ENCODE measurements around the gene RIPOR2. TPM values are rescaled to one million over a fixed set of nuclear protein-coding genes. Genes with fewer than 3 reads are reported as not detected.
"Not testable (repeated sequence)": the region's sequence is repeated elsewhere in the genome, so short reads cannot be mapped to it uniquely, and the experiment has no call there.

Gene RIPOR2
- total and polyA plus RNA-seq, 2 experiments from 2014 or later, result 3.2 to 3.3 TPM

DNA sequence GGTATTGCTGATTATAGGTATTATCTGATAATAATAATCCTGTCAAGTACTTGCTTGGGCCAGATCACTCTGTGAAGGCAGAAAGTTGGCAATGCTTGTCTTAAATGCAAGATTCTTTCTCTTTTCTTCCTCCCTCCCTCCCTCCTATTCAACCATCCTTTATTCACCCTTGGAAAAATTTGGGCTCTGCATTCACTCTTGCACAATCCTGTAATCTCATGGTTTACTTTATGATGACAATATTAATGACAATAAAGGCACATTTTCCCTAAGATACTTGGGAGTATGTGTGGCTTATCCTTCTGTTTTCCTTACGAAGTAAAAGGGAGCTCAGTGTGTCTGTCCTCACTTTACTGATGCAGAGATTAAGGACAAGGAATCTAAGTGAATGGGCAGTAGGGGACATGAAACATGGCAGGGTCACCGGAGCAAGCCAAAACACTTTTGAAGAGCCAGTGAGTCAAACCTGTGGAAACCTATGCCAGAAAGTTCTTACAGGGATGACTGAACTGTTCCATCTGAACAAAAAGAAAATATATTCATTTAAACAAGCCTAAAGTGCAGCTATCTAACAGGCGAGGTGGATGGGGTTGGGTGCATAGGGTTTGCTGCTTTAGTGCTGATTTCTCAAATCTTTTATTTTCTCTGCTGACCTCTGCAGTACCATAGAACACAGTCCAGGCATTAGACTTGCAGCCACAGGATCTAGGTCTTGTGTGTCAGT lies 14.6 kb upstream of the RIPOR2 start:
- no peak for TF ChIP-seq EZH2 (IDR thresholded peaks at IDR 0.05; ENCODE audit: insufficient read depth, poor library complexity, severe bottlenecking)
- Histone ChIP-seq H3K36me3 (ENCODE audit: low read depth) (no peaks in the 10 kb centered on the region), H3K9me3 (ENCODE audit: low read depth) (no peaks in the 10 kb centered on the region), H3K27ac (no peak overlapping the region), H2AFZ (no peak overlapping the region), H3K9ac (no peak overlapping the region), H3K4me2 (ENCODE audit: unreplicated experiment) (no peak overlapping the region), H3K4me1 (ENCODE audit: insufficient read depth) (no peaks in the 10 kb centered on the region), H3K27me3 (replicated peaks; ENCODE audit: insufficient read depth) (peaks cover 9% of the 10 kb centered on the region), H4K20me1 (ENCODE audit: insufficient read depth) (no peaks in the 10 kb centered on the region), H3F3A (ENCODE audit: insufficient read depth) (no peaks in the 10 kb centered on the region), H3K79me2 (ENCODE audit: insufficient read depth) (no peaks in the 10 kb centered on the region), H3K9me2 (ENCODE audit: insufficient read depth) (no peaks in the 10 kb centered on the region), H3K4me3 (no peak overlapping the region)
- 41 to 48% methylated on average over 3 of the region's 3 CpGs for WGBS, 2 experiments (ENCODE audit: low coverage in 1 of 2, low lambda C conversion rate in 2 of 2, missing lambda C conversion rate in 2 of 2)
- no peak for DNase-seq
- in situ Hi-C loops (cut with MboI), result no loop called here

DNA sequence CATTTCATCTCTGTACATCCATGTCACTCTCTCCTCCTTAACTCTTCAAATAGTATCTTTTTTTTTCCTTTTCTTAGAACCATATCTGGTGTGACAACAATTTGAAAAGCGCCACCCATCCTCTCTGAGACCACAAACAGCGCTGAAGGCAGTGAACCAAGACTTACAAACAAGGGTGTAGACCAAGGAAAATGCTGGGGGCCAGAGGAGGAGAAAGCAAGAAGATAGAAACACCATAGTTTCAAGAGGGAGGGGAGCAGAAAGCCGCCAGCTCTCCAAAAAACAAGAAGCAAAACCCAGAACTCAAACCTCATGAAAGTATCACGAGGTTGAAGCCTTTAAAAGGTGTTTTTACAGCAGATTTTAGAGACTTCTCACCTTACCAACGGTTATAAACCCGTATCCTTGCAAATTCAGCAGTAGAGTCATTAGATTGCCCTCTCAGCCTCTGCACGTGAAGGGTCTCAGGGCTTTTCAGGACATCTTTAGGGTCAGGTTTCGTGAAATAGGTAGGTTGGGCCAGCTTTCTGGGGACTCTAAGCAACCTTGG lies 13.3 kb upstream of the RIPOR2 start:
- DNase-seq, result no peak
- no peak overlapping the region for H3K4me3 ChIP-seq
- 54 to 62% methylated on average over 8 of the region's 8 CpGs for WGBS, 2 experiments (ENCODE audit: low coverage in 1 of 2, low lambda C conversion rate in 2 of 2, missing lambda C conversion rate in 2 of 2)
- H3K79me2 ChIP-seq (ENCODE audit: insufficient read depth), result no peaks in the 10 kb centered on the region
- no peak overlapping the region for H3K4me2 ChIP-seq (ENCODE audit: unreplicated experiment)
- no peaks in the 10 kb centered on the region for H3K4me1 ChIP-seq (ENCODE audit: insufficient read depth)
- no peaks in the 10 kb centered on the region for H3K9me3 ChIP-seq (ENCODE audit: low read depth)
- H3K9me2 ChIP-seq (ENCODE audit: insufficient read depth), result no peaks in the 10 kb centered on the region
- in situ Hi-C loops (cut with MboI), result no loop called here
- no peak overlapping the region for H3K9ac ChIP-seq
- H3F3A ChIP-seq (ENCODE audit: insufficient read depth), result no peaks in the 10 kb centered on the region
- peaks cover 9% of the 10 kb centered on the region for H3K27me3 ChIP-seq (replicated peaks; ENCODE audit: insufficient read depth)
- no peak overlapping the region for H2AFZ ChIP-seq
- no peaks in the 10 kb centered on the region for H4K20me1 ChIP-seq (ENCODE audit: insufficient read depth)
- no peak overlapping the region for H3K27ac ChIP-seq
- H3K36me3 ChIP-seq (ENCODE audit: low read depth), result no peaks in the 10 kb centered on the region
- TF ChIP-seq EZH2phosphoT487 (IDR thresholded peaks at IDR 0.05; ENCODE audit: insufficient read depth, low read depth), result no peak
- TF ChIP-seq EZH2 (IDR thresholded peaks at IDR 0.05; ENCODE audit: insufficient read depth, poor library complexity, severe bottlenecking), result no peak

DNA sequence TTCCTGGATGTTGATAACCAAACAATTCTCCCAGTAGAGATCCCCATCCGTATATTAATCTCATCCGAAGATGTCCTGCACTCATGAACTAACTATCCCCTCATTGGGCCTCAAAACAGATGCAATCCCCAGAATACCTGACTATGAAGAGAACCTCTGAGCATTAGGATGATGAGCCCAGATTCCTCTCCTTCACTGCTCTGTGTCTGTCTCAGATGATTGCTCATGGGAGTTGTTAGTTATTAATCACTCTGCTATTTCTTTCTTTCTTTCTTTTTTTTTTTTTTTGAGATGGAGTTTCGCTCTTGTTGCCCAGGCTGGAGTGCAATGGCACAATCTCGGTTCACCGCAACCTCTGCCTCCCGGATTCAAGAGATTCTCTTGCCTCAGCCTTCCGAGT lies 12.5 kb upstream of the RIPOR2 start:
- H3K9me3 ChIP-seq (ENCODE audit: low read depth); in situ Hi-C loops (cut with MboI): not testable (repeated sequence)

DNA sequence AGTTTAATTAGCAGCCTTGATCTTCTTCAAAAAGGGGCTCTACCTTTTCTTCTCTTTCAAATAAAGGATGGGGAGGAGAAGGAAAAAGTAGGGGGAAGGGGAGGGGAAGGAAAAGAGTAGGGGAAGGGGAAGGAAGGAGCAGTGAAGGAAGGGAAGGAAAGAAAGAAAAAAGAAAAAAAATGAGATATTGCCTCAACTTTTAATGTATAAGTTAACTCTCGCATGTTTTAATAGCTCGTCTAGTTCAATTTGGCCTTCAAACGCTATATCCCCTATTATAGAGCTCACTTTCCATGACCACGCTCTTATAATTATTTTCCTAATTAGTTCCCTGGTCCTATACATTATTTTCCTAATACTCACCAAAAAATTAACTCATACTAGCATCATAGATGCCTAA lies 11.9 kb upstream of the RIPOR2 start:
- no peaks in the 10 kb centered on the region for H3F3A ChIP-seq (ENCODE audit: insufficient read depth)
- H3K79me2 ChIP-seq (ENCODE audit: insufficient read depth), result no peaks in the 10 kb centered on the region
- TF ChIP-seq EZH2 (IDR thresholded peaks at IDR 0.05; ENCODE audit: insufficient read depth, poor library complexity, severe bottlenecking) (no peak), EZH2phosphoT487 (IDR thresholded peaks at IDR 0.05; ENCODE audit: insufficient read depth, low read depth) (no peak)
- H3K27ac ChIP-seq, result no peak overlapping the region
- no peak overlapping the region for H3K9ac ChIP-seq
- H3K36me3 ChIP-seq (ENCODE audit: low read depth), result no peaks in the 10 kb centered on the region
- 65 to 74% methylated on average over 4 of the region's 4 CpGs for WGBS, 2 experiments (ENCODE audit: low coverage in 1 of 2, low lambda C conversion rate in 2 of 2, missing lambda C conversion rate in 2 of 2)
- no peak overlapping the region for H3K4me2 ChIP-seq (ENCODE audit: unreplicated experiment)
- H2AFZ ChIP-seq, result no peak overlapping the region
- no peaks in the 10 kb centered on the region for H4K20me1 ChIP-seq (ENCODE audit: insufficient read depth)
- DNase-seq, result no peak
- H3K4me1 ChIP-seq (ENCODE audit: insufficient read depth), result no peaks in the 10 kb centered on the region
- in situ Hi-C loops (cut with MboI), result no loop called here
- H3K4me3 ChIP-seq, result no peak overlapping the region
- H3K9me2 ChIP-seq (ENCODE audit: insufficient read depth), result no peaks in the 10 kb centered on the region
- no peaks in the 10 kb centered on the region for H3K9me3 ChIP-seq (ENCODE audit: low read depth)
- H3K27me3 ChIP-seq (replicated peaks; ENCODE audit: insufficient read depth), result peaks cover 9% of the 10 kb centered on the region

More for the DNA sequence above, 12.5 kb upstream of the RIPOR2 start:
- not testable (repeated sequence) for H3F3A ChIP-seq (ENCODE audit: insufficient read depth); H3K4me1 ChIP-seq (ENCODE audit: insufficient read depth); H3K79me2 ChIP-seq (ENCODE audit: insufficient read depth); H3K27me3 ChIP-seq (replicated peaks; ENCODE audit: insufficient read depth); H4K20me1 ChIP-seq (ENCODE audit: insufficient read depth); H3K9ac ChIP-seq; H3K36me3 ChIP-seq (ENCODE audit: low read depth); H3K4me3 ChIP-seq; H3K9me2 ChIP-seq (ENCODE audit: insufficient read depth); DNase-seq; H3K4me2 ChIP-seq (ENCODE audit: unreplicated experiment); H2AFZ ChIP-seq; H3K27ac ChIP-seq
- 83 to 84% methylated on average over 7 of the region's 7 CpGs for WGBS, 2 experiments (ENCODE audit: low coverage in 1 of 2, low lambda C conversion rate in 2 of 2, missing lambda C conversion rate in 2 of 2)

DNA sequence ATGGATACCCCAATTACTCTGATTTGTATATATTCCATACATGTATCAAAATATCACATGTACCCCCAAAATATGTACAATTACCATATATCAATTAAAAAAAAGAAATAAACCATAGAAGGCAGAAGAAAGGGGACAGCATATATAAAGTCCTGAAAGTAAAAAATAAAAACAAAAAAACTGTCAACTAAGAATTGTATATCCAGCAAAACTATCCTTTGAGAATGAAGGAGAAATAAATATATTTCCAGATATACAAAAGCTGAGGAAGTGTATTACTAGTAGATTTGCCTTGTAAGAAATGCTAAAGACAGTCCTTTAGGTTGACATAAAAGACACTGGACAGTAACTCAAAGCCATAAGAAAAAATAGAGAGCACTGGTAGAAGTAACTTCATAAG lies 9.3 kb upstream of the RIPOR2 start:
- no peaks in the 10 kb centered on the region for H3K9me2 ChIP-seq (ENCODE audit: insufficient read depth)
- no peak overlapping the region for H3K9ac ChIP-seq
- no peaks in the 10 kb centered on the region for H4K20me1 ChIP-seq (ENCODE audit: insufficient read depth)
- H3K36me3 ChIP-seq (ENCODE audit: low read depth), result no peaks in the 10 kb centered on the region
- no peaks in the 10 kb centered on the region for H3K9me3 ChIP-seq (ENCODE audit: low read depth)
- H3K4me1 ChIP-seq (ENCODE audit: insufficient read depth), result no peaks in the 10 kb centered on the region
- peaks cover 3% of the 10 kb centered on the region for H3K27me3 ChIP-seq (replicated peaks; ENCODE audit: insufficient read depth)
- TF ChIP-seq EZH2 (IDR thresholded peaks at IDR 0.05; ENCODE audit: insufficient read depth, poor library complexity, severe bottlenecking), result no peak
- no peaks in the 10 kb centered on the region for H3K79me2 ChIP-seq (ENCODE audit: insufficient read depth)
- no peak overlapping the region for H3K4me2 ChIP-seq (ENCODE audit: unreplicated experiment)
- no peak overlapping the region for H2AFZ ChIP-seq
- H3K4me3 ChIP-seq, result no peak overlapping the region
- H3K27ac ChIP-seq, result no peak overlapping the region
- DNase-seq, result no peak
- in situ Hi-C loops (cut with MboI), result no loop called here
- no peaks in the 10 kb centered on the region for H3F3A ChIP-seq (ENCODE audit: insufficient read depth)

Data from GM23248 (cell line).